GM19193 (cell line): Measurements from ENCODE around the gene UFSP2.

Experiments
- POLR2A ChIP-seq: IDR thresholded peaks from 4 replicates; pipeline ENCODE4 v1.6.1; 2011; ENCODE audit not compliant: insufficient read depth, insufficient read length; ENCODE audit errors: extremely low read depth

UFSP2 gene

GRCh38 chr4:185396724-185397385 lies 28.9 kb downstream of the UFSP2 start, which contains the start of gene ANKRD37:
TSS of gene ANKRD37 (plus strand) at chr4:185396841. CDS start at chr4:185396924, 83 bp downstream.
- TF ChIP-seq POLR2A = peak; percentile 66

GRCh38 chr4:185395956-185396723 lies 29.6 kb downstream of the UFSP2 start:
- peak; percentile 67 for TF ChIP-seq POLR2A

GRCh38 chr4:185395238-185395955 lies 30.4 kb downstream of the UFSP2 start, which contains the start of gene LRP2BP:
TSS of gene LRP2BP (minus strand) at chr4:185395924. CDS start at chr4:185378186, 17,738 bp downstream.
- no peak for TF ChIP-seq POLR2A

DNA sequence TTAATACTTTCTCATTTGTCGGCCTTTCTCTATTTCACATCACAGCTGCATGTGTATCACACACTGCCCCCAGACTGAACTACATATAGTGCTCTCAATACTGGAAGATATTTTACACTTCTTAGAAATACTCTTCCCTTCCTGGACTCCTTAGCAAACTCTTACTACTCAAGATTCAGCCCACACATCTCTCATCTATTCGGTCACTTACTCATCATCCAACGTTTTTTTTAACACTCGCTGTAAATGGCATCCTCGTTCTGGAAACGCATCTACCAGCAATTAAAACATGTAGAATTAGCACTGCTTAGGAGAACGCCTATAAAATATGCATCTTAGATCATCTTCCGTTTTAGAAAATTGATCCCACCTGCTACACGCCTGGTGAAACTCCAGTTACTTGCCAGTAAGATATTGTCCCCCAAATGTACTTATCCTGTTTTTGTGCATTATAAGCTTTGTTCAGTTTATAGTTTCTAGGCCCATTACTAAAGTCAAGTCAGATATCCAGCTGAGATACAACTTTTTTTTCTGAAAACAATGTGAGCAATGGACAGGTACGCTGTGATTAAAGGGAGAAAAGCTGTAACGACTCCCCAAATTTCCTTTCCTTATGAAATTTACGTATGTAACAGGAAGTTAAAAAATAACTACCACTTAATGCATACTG lies 31.1 kb downstream of the UFSP2 start:
- no peak for TF ChIP-seq POLR2A

DNA sequence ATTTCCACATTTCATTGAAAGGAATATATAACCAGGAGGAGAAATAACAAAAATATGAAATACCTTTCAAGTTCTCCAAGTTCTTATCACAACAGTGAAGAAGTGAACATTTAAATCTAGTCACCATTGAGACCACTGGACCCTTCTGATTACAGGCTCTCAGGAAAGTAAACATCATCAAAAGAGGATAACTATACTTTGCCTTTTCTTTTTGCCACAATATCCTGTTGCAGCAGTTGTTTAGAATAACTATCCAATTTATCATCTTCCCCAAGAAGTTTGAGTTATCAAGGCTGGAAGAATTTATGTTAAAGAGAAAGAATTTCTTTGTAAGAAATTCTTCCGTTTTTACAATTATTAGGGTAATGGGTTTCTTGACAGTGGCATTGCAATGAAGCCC lies 33.6 kb downstream of the UFSP2 start:
- TF ChIP-seq POLR2A = no peak

GRCh38 chr4:185390941-185391340 lies 34.8 kb downstream of the UFSP2 start:
- TF ChIP-seq POLR2A = no peak

DNA sequence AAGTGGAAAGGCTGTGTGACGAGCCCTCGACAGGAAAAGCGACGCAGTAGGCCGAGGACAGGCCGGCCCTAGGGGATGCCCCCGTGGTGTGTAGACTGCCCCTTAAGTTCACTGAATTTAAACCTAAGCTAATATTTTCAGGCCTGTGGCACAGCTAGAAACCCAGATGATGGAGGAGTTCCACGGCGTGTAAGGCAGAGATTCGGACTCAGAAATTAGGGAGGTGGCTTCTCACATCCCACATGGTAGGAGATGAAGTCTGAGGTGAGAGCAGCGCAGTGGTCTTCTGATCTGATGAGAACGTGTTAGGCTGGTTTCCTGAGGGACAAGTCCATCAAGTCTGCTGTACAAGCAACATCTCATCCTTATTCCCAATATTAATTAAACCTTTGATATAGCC lies 37.8 kb downstream of the UFSP2 start:
- no peak for TF ChIP-seq POLR2A

DNA sequence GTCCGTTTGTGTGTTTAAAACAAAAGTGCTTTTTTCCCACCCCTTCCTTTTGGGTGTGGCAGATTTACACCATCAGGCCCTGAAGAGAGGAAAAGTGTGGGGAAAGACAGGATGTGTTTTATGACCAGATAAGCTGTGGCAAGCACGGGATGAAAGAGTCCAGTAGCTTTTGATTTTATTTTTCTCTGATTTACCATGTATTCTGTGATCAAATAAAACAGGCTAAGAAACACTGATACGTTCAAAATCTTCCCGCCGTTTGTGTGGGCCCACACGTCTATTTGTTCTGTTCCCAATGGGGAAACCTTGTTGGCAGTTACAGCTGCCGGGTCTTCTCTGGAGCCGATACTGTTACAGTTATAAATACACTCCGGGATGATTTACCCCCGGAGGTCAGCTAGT lies 40.8 kb downstream of the UFSP2 start:
- no peak for TF ChIP-seq POLR2A

GRCh38 chr4:185384061-185384460 lies 41.7 kb downstream of the UFSP2 start:
- TF ChIP-seq POLR2A = no peak

- peak; percentile 35 for TF ChIP-seq POLR2A
Measured at GRCh38 chr4:185383451-185383850, 42.3 kb downstream of the UFSP2 start.

GRCh38 chr4:185382754-185383153 lies 43.0 kb downstream of the UFSP2 start:
- TF ChIP-seq POLR2A = no peak

DNA sequence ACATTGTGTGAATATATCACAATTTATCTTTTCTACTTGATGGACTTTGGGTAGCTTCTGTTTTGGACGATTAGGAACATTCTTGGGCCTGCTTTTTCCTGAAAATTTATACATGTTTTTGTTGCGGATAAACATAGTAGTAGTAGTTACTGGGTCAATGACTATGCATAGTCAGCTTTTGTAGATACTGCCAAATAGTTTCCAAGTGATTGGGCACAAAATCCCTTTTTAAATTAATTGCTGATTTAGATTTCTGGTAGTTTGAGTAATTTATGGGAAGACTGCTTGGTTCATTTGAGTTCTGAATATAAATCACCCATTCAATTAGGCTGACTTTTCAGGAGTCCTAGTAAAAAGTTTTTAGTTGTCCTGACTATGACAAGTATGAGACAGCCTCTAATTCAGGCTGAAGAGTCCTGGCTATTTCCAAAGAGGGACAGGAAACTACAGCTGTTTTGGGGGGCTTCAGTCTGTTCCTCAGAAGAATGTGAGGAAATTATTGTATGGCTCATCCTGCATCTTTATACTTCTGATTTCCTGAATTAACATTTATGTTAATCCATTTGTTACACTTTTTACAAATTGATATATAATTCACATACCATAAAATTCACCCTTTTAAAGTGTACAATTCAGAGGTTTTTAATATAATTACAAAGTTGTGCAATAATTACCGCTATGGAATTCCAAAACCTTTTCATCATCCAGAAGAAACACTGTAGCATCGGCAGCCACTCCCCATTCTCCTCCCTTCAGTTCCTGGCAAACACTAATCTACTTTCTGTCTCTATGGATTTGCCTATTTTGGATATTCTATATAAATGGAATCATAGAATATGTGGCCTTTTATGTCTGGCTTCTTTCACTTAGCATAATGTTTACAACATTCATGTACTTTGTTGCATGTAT lies 44.2 kb downstream of the UFSP2 start:
- TF ChIP-seq POLR2A = no peak

DNA sequence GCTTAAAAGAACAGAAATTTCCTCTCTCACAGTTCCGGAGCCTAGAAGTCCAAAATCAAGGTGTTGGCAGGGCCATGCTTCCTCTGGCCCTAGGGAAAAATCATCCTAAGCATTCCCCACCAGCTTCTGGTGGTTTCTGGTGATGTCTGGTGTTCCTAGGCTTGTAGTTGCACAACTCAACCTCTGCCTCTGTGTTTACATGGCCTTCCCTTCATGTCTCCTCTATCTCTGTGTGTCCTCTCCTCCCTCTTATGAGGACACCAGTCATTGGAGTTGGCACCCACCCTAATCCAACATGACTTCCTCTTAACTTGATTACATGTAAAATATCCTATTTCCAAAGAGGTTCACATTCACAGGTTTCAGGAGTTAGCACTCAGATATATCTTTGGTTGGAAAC lies 45.4 kb downstream of the UFSP2 start:
- no peak for TF ChIP-seq POLR2A
